ENCODE results near the gene ADGRB2.

GRCh38 chr1:31778763-31779488, 14.8 kb upstream of the ADGRB2 start:
- no peak for TF ChIP-seq CTCF (conservative IDR thresholded peaks at IDR 0.05; ENCODE audit: low read depth, low read length)
- TF ChIP-seq EZH2 (IDR thresholded peaks at IDR 0.05; ENCODE audit: low read length, unreplicated experiment), result no peak
